A673 (cell line): ENCODE data around the gene RTN4.

Experiments
- CTCF ChIP-seq: fragments of 300-800, 200-600 bp; sonication (generic); conservative IDR thresholded peaks from 2 replicates; pipeline ENCODE4 v1.5.1; 2017; ENCODE audit warnings: low read depth, mild to moderate bottlenecking, antibody characterized with exemption, low read length, moderate library complexity, mixed read lengths
- EZH2 ChIP-seq: fragments of 200-600 bp; sonication (generic); IDR thresholded peaks from 2 replicates; pipeline ENCODE4 v1.6.1; 2017; ENCODE audit warnings: borderline replicate concordance, low read depth, mild to moderate bottlenecking, mixed read lengths, antibody characterized with exemption, low read length; ENCODE audit not compliant: poor library complexity, severe bottlenecking

- TF ChIP-seq CTCF (no peak), EZH2 (no peak)
These were observed 86.0 kb downstream of the RTN4 start for GRCh38 chr2:54964271-54964670.
